Astrocyte of the cerebellum (primary cell): Measurements from ENCODE around the gene SZT2.

Experiments
- DNase-seq: peaks from one replicate; pipeline ENCODE4 v3.0.0-alpha.2; 2011; ENCODE audit warnings: low read depth
- H3K4me3 ChIP-seq: 2 replicates; pipeline ENCODE4 v1.5.1; 2011; ENCODE audit warnings: mild to moderate bottlenecking, low read depth, low read length, moderate library complexity
- CTCF ChIP-seq: IDR thresholded peaks from 2 replicates; pipeline ENCODE4 v1.5.1; 2012; ENCODE audit warnings: low read length, low read depth, moderate library complexity, mild to moderate bottlenecking; ENCODE audit errors: missing control alignments
- in situ Hi-C: cut with HindIII; loops from 2 replicates; pipeline ENCODE4 v1.10.0; 2017; ENCODE audit warnings: low sequenced_read_pairs

The SZT2 gene

GRCh38 chr1:43389326-43390313, at the start of gene SZT2, which contains the start of gene MED8:
Gene SZT2, plus strand, starts transcription at chr1:43389899. Its CDS starts 70 bp downstream, at chr1:43389969.
Gene MED8, minus strand, starts transcription at chr1:43389800. Its CDS starts 36 bp downstream, at chr1:43389764.
- peak within 1 kb of the TSS; percentile 92 for H3K4me3 ChIP-seq
- in situ Hi-C loops, result loop anchor here (25.0 kb wide), 1 partner anchor 152 kb away; no protein-coding TSS in a partner anchor
- DNase-seq, result peak; percentile 68
- TF ChIP-seq CTCF, result no peak

GRCh38 chr1:43340559-43340958, 49.1 kb upstream of the SZT2 start:
- TF ChIP-seq CTCF, result no peak
- no peak for DNase-seq
- in situ Hi-C loops, result no loop called here

GRCh38 chr1:43344267-43344850, 45.3 kb upstream of the SZT2 start:
- TF ChIP-seq CTCF, result no peak
- DNase-seq, result no peak
- no peak overlapping the region for H3K4me3 ChIP-seq
- in situ Hi-C loops, result no loop called here

More at GRCh38 chr1:43340559-43340958, 49.1 kb upstream of the SZT2 start:
- no peak overlapping the region for H3K4me3 ChIP-seq

GRCh38 chr1:43345120-43345519, 44.6 kb upstream of the SZT2 start:
- in situ Hi-C loops, result no loop called here

GRCh38 chr1:43346636-43347035, 43.1 kb upstream of the SZT2 start:
- TF ChIP-seq CTCF, result no peak
- in situ Hi-C loops, result no loop called here
- no peak overlapping the region for H3K4me3 ChIP-seq
- no peak for DNase-seq

More at GRCh38 chr1:43345120-43345519, 44.6 kb upstream of the SZT2 start:
- no peak for DNase-seq
- H3K4me3 ChIP-seq, result no peak overlapping the region
- TF ChIP-seq CTCF, result no peak

- DNase-seq, result no peak
- no peak for TF ChIP-seq CTCF
- in situ Hi-C loops, result no loop called here
- H3K4me3 ChIP-seq, result peak overlapping the region; percentile 47
Measured at GRCh38 chr1:43348343-43348808, 41.3 kb upstream of the SZT2 start.
